Activated CD4-positive, alpha-beta T cell treated with anti-CD3 and anti-CD28 coated beads, Interleukin-2, amount 50 U/mL, for 4 hours (primary cell): Measurements from ENCODE around the gene DAAM2.

Experiments
- DNase-seq, 2 experiments: peaks; one replicate each; pipeline ENCODE4 v3.0.0-alpha.2; 2020

DAAM2 gene

GRCh38 chr6:39791850-39792539 is at the start of gene DAAM2:
DAAM2 (plus strand) TSS chr6:39792376; CDS start chr6:39856303, 63,927 bp downstream.
- DNase-seq = no peak

GRCh38 chr6:39746795-39747194 is 45.4 kb upstream of the DAAM2 start:
- DNase-seq = no peak

GRCh38 chr6:39752835-39753724 is 39.1 kb upstream of the DAAM2 start:
- no peak for DNase-seq

DNA sequence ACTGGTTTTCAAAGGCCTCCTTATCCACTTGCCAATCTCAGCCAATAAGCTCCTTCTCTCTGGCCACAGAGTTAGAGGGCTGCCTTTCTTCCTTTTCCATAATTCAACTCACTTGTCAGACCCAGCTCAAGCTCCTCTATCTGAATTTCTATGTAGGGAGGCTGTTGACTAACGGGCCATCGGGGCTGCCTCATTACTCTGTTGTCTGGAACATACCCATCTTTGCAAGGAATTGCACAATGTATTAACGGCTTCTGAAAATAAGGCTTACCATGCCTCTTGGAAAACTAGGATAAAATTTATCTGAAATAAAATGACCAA is 38.5 kb upstream of the DAAM2 start:
- no peak for DNase-seq

- DNase-seq = no peak
These were observed 37.6 kb upstream of the DAAM2 start for GRCh38 chr6:39754514-39755115.

DNA sequence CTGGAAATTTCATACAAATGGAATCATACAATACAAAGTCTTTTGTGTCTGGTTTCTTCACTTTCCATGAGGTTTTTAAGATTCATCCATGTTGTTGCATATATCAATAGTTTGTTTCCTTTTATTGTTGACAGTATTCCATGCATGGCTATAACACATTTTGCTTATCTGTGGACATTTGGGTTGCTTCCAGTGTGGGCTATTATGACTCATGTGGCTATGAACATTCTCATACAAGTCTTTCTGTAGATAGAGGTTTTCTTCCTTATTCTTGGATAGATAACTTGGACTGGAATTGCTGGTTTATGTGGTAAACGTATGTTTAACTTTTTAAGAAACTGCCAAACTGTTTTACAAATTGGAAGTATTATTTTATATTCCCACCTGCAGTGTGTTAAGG is 36.9 kb upstream of the DAAM2 start:
- no peak for DNase-seq

GRCh38 chr6:39756582-39756981 is 35.6 kb upstream of the DAAM2 start:
- no peak for DNase-seq

- no peak for DNase-seq
These were observed 33.1 kb upstream of the DAAM2 start for GRCh38 chr6:39758905-39759605.

DNA sequence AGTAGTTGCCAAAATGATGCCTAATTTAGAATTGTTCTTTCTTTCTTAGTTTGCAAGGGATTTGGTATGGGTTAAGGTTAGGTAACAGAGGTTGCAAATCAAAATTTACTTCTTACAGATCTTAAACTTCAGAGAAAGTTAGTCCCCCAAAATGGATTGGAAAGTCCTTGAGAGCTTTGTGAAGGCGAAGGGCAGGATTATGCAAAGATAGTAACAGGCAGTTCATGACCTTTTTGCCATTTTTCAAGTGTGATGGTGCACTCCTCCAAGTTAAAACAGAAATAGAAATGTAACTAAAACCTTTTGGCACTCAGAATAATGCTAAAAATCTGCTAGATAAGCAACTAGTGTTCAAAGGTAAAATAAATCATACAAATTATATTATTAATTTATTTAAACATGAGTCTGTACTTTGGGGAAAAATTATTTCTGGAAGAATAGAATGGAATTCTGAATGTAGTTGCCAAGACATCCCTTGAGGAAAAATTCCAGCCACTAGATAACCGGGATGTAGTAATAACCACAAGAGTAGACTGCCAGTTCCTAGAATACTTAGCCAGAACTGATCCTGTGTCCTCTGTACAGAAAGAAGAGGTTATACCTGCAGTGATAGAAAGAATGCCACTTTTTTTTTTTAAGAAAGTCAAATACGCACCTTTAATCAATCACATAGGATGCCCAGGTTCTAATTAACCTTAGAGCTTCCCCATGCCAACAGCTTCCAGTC is 31.8 kb upstream of the DAAM2 start:
- no peak for DNase-seq

- no peak for DNase-seq
These were observed 26.6 kb upstream of the DAAM2 start for GRCh38 chr6:39765508-39766065.

- DNase-seq = no peak
These were observed 23.2 kb upstream of the DAAM2 start for GRCh38 chr6:39769012-39769411.

DNA sequence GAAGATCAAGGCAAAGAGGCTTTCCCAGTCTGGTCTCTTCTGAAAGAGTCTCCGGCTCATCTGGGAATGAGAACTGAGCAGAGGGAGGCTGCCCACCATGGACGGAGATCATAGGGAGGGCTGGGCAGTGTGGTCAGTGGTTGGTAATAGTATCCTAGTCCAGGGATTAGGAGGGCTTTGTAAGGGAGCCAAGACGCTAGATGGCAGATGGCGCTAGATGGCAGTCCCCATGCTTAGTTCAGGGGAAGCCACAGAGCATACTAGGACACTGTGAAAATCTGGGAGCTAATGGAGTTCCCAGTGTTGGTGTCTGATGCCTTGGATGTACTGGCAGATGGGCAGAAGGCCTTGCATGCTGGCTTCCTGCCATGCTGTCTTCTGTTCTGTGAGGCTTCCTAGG is 21.7 kb upstream of the DAAM2 start:
- no peak for DNase-seq

DNA sequence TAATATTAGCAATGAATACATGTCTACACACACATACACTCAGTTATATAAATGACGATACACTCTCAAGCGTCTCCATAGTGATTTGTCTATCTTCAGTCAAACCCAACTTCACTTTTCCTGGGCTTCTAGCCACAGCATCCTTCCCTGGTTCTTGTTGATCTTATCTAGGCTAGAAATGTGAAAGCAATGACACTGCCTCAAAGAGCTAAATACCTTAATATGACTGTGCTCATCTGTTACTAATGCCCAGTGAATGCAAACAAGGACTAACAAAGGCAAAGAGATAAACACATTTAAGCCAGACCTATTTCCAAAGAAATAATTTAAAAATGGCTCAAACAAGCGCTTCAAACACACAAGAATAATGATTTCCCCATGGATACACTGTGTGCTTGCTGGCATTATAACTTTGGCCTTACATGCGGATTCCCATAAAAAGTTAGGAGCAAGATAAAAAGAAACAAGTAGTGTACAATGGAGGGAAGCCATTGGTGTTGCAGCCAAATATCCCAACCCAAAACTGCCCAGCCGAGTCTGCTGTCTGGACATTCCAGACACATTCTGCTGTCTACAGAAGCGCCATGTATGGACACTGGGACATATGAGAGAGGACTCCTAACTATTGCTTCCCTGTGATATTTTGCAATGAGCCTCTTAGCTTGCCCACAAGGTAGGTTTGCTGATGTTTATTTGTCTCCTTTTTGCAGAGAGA is 19.5 kb upstream of the DAAM2 start:
- no peak for DNase-seq

DNA sequence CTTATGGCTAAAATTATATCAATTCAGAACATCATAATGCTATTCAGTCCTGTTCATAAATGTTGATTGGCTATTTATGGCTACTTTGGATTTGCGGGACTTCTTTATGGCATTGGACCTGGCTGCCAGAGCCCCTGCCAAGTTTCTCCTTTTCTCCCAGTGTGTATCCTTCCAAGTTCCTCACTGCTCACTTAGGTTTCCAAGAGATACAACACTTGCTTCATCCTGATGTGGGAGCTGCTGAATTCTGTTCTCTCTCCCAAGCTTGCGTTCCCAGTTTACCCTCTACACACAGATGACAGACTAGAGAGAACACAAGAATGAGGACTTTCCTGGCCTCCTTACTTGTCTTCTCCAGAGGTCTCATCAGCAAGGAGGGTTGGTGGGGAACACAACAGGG is 18.4 kb upstream of the DAAM2 start:
- no peak for DNase-seq

DNA sequence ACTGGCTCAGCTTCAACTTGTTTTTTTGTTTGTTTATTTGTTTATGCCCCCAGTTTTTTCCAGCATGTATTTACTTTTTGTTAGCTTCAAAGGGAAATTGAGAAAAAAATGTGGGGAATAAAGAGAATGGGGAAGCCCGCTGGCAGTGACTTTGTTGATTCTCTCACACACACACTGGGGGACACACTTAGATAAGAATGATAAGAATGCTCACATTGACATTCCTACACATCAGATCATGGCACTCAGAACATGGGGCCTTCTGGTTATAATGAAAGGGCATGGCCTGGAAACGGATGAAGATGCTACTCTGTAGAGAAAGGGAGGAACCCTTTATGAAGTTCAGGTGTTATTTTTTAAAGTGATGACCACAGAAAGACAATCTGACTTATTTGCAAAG is 15.6 kb upstream of the DAAM2 start:
- DNase-seq = no peak

- DNase-seq = no peak
These were observed 15.0 kb upstream of the DAAM2 start for GRCh38 chr6:39777218-39777617.

DNA sequence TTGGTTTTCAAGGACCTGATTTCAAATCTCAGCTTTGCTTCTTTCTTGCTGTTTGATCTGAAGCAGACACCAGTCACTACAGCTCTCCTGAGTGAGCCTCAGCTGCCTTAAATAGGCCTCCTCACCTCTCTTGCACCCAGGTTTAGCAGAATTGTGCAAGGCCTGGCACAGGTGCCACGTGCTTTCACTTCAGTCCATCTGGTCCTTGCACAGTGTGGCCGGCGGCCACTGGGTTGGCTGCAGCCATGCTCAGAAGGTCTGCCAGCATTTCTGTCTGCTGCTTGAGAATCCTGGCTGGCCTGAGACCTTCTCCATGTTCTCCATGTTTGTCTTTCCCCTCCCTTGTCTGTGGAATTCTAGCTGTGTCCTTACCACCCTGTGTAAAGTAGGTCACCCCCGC is 14.5 kb upstream of the DAAM2 start:
- no peak for DNase-seq

GRCh38 chr6:39778581-39779255 is 13.5 kb upstream of the DAAM2 start:
- no peak for DNase-seq

GRCh38 chr6:39785281-39785680 is 6.9 kb upstream of the DAAM2 start:
- no peak for DNase-seq

DNA sequence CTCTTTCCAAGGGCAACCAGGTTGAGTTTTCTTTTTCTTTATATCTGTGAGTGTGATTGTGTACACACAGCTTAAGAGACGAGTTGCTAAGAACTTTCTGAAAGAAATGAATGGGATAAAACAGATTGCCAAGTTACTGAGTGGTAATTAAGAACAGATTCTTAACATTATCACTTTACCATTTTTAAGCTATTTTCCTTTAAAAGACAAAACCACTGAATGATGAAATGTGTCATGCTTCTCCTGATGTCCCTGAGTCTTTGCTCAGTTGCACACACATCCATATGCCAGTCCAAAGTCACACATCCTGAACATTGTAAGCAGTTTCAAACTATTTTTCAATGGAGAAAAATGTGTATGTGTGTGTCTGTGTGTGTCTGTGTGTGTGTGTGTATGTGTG is 5.5 kb upstream of the DAAM2 start:
- DNase-seq = no peak

DNA sequence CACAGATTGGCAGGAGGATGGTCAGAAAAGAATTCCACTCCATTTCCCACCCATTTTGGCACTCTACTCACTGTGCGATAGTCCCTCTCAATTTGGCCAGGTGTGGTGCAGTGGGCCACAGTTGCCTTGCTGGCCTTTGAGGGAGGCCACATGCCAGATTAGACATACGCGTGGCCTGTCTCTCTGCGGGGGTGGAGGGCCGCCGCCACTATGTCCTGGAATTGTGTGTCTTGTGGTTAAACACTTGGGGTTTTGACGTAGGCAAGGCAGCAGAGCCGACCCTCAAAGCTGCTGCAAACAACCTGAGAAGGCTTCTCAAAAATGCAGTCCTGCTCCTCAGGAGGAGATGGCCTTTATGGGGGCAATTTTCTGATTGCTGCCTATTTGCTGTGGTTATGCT is 4.9 kb upstream of the DAAM2 start:
- DNase-seq = no peak
